Gastrocnemius medialis (tissue), 4 donors: Measurements from ENCODE around the gene OAF.

Source experiments
- CTCF ChIP-seq, 5 experiments: fragments of 450-650 bp in 3 of 5; fragments of 200-600 bp in 2 of 5; sonication (generic) in 2 of 5; IDR thresholded peaks in 4 of 5; conservative IDR thresholded peaks in 1 of 5; 1 replicate in 4 of 5; 2 replicates in 1 of 5; pipeline ENCODE4 v1.5.1; 2016 to 2019; ENCODE audit warnings: antibody characterized with exemption in 5 of 5, mild to moderate bottlenecking in 3 of 5, moderate library complexity in 3 of 5
- POLR2A ChIP-seq, 2 donors: fragments of 450-650 bp; IDR thresholded peaks; one replicate each; pipeline ENCODE4 v1.6.1; 2017; ENCODE audit warnings: antibody characterized with exemption in 2 of 2, mild to moderate bottlenecking in 2 of 2, moderate library complexity in 2 of 2

DNA sequence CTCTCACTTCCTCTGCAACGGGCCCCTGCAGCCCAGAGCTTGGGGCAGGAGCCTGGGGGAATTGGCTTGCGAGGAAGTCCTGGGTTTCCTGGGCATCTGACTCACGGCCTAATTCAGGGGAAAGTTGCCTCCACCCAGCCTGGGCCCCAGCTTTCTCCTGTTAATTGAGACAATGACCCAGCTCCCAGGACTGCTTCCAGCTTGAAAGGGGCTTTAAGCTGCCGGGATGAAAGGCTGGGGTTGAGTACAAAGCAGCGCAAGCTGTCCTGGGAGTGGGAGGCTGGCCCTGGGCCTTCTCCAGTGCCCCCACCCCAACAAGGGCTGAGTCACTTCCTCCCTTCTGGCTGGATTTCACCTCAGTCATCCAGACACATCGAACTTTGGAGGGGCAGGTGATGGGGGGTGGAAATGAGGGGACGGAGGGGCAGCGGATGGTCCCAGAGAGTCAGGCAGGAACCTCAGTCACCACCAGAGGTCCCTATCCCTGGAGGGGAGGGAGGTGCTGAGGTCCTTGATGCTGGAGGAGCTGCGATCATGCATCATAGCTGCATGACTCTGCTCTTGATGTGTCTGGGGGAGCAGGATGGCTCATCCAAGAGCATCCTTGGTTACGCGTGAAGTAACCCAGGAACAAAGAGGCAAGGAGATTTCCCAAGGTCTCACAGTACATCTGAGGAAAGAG is 30.1 kb upstream of the OAF start:
- TF ChIP-seq CTCF (IDR thresholded peaks at IDR 0.05 in 4 of 5, conservative IDR thresholded peaks at IDR 0.05 in 1 of 5) (no peak), POLR2A (IDR thresholded peaks at IDR 0.05) (no peak)
